T-helper 2 cell treated with Interferon-gamma antibody and Interleukin-4, amounts not matched to agents 5 μg/mL and 100 μg/mL, for 36 hours (primary cell): Measurements from ENCODE around the gene LIFR.

ENCODE experiments used
- DNase-seq: peaks from one replicate; pipeline ENCODE4 v3.0.0; 2021; ENCODE audit warnings: low spot score
- H3K27ac Mint-ChIP-seq: one replicate; pipeline ENCODE4 v1.8.0; 2021; ENCODE audit warnings: mild to moderate bottlenecking, mixed read lengths
- H3K27me3 Mint-ChIP-seq: one replicate; pipeline ENCODE4 v1.8.0; 2021; ENCODE audit warnings: low read depth, mixed read lengths
- H3K36me3 Mint-ChIP-seq: one replicate; pipeline ENCODE4 v1.8.0; 2021; ENCODE audit warnings: low read depth, mixed read lengths
- H3K4me1 Mint-ChIP-seq: one replicate; pipeline ENCODE4 v1.8.0; 2021; ENCODE audit warnings: low read depth, mixed read lengths
- H3K4me3 Mint-ChIP-seq: one replicate; pipeline ENCODE4 v1.8.0; 2022; ENCODE audit warnings: mild to moderate bottlenecking, moderate library complexity, mixed read lengths
- H3K9me3 Mint-ChIP-seq: one replicate; pipeline ENCODE4 v1.8.0; 2021; ENCODE audit warnings: mixed read lengths

LIFR gene

GRCh38 chr5:38451074-38451725 is 105.2 kb downstream of the LIFR start:
- Mint-ChIP-seq H3K4me1 (peaks cover 18% of the 10 kb centered on the region), H3K4me3 (no peak overlapping the region), H3K27me3 (peaks cover 81% of the 10 kb centered on the region), H3K27ac (no peak overlapping the region), H3K36me3 (no peaks in the 10 kb centered on the region), H3K9me3 (no peaks in the 10 kb centered on the region)
- no peak for DNase-seq

- H3K4me3 Mint-ChIP-seq: no peak overlapping the region
- H3K27me3 Mint-ChIP-seq: peaks cover 78% of the 10 kb centered on the region
- H3K36me3 Mint-ChIP-seq: no peaks in the 10 kb centered on the region
- no peaks in the 10 kb centered on the region for H3K9me3 Mint-ChIP-seq
- no peak for DNase-seq
- no peak overlapping the region for H3K27ac Mint-ChIP-seq
- H3K4me1 Mint-ChIP-seq: peaks cover 18% of the 10 kb centered on the region
Observed at GRCh38 chr5:38450627-38451026, 105.8 kb downstream of the LIFR start.

- H3K36me3 Mint-ChIP-seq: no peaks in the 10 kb centered on the region
- H3K4me1 Mint-ChIP-seq: peaks cover 14% of the 10 kb centered on the region
- no peaks in the 10 kb centered on the region for H3K9me3 Mint-ChIP-seq
- DNase-seq: no peak
- no peak overlapping the region for H3K4me3 Mint-ChIP-seq
- H3K27me3 Mint-ChIP-seq: peaks cover 74% of the 10 kb centered on the region
- no peak overlapping the region for H3K27ac Mint-ChIP-seq
Observed at GRCh38 chr5:38448568-38449350, 107.7 kb downstream of the LIFR start.

- Mint-ChIP-seq H3K27me3 (peaks cover 68% of the 10 kb centered on the region), H3K36me3 (no peaks in the 10 kb centered on the region), H3K4me3 (no peak overlapping the region), H3K27ac (no peak overlapping the region), H3K4me1 (peaks cover 4% of the 10 kb centered on the region), H3K9me3 (no peaks in the 10 kb centered on the region)
- DNase-seq: no peak
Observed at GRCh38 chr5:38447786-38448185, 108.7 kb downstream of the LIFR start.

- Mint-ChIP-seq H3K36me3 (no peaks in the 10 kb centered on the region), H3K4me1 (no peaks in the 10 kb centered on the region), H3K27me3 (peaks cover 61% of the 10 kb centered on the region), H3K4me3 (no peak overlapping the region), H3K27ac (no peak overlapping the region), H3K9me3 (no peaks in the 10 kb centered on the region)
- no peak for DNase-seq
Observed at GRCh38 chr5:38447056-38447455, 109.4 kb downstream of the LIFR start.

GRCh38 chr5:38446029-38446522 is 110.4 kb downstream of the LIFR start:
- Mint-ChIP-seq H3K4me3 (no peak overlapping the region), H3K4me1 (no peaks in the 10 kb centered on the region), H3K27me3 (peaks cover 58% of the 10 kb centered on the region), H3K36me3 (no peaks in the 10 kb centered on the region), H3K9me3 (no peaks in the 10 kb centered on the region), H3K27ac (no peak overlapping the region)
- no peak for DNase-seq

- peaks cover 52% of the 10 kb centered on the region for H3K27me3 Mint-ChIP-seq
- DNase-seq: no peak
Observed at GRCh38 chr5:38445374-38446028, 110.9 kb downstream of the LIFR start.

GRCh38 chr5:38443390-38443789 is 113.1 kb downstream of the LIFR start:
- no peak overlapping the region for H3K27ac Mint-ChIP-seq
- H3K4me3 Mint-ChIP-seq: no peak overlapping the region
- no peaks in the 10 kb centered on the region for H3K36me3 Mint-ChIP-seq
- peaks cover 37% of the 10 kb centered on the region for H3K27me3 Mint-ChIP-seq
- no peaks in the 10 kb centered on the region for H3K4me1 Mint-ChIP-seq
- no peak for DNase-seq
- H3K9me3 Mint-ChIP-seq: no peaks in the 10 kb centered on the region

More at GRCh38 chr5:38445374-38446028, 110.9 kb downstream of the LIFR start:
- H3K4me3 Mint-ChIP-seq: no peak overlapping the region
- no peaks in the 10 kb centered on the region for H3K36me3 Mint-ChIP-seq
- no peak overlapping the region for H3K27ac Mint-ChIP-seq
- H3K4me1 Mint-ChIP-seq: no peaks in the 10 kb centered on the region
- no peaks in the 10 kb centered on the region for H3K9me3 Mint-ChIP-seq

GRCh38 chr5:38442247-38442573 is 114.2 kb downstream of the LIFR start:
- DNase-seq: no peak
- Mint-ChIP-seq H3K36me3 (no peaks in the 10 kb centered on the region), H3K9me3 (no peaks in the 10 kb centered on the region), H3K4me1 (no peaks in the 10 kb centered on the region), H3K4me3 (no peak overlapping the region), H3K27me3 (peaks cover 29% of the 10 kb centered on the region), H3K27ac (no peak overlapping the region)

GRCh38 chr5:38441453-38442246 is 114.8 kb downstream of the LIFR start:
- DNase-seq: peak; percentile 67
- H3K9me3 Mint-ChIP-seq: no peaks in the 10 kb centered on the region
- H3K4me3 Mint-ChIP-seq: no peak overlapping the region
- peaks cover 25% of the 10 kb centered on the region for H3K27me3 Mint-ChIP-seq
- H3K4me1 Mint-ChIP-seq: no peaks in the 10 kb centered on the region
- no peaks in the 10 kb centered on the region for H3K36me3 Mint-ChIP-seq
- H3K27ac Mint-ChIP-seq: no peak overlapping the region

- Mint-ChIP-seq H3K27me3 (peaks cover 23% of the 10 kb centered on the region), H3K27ac (no peak overlapping the region)
- DNase-seq: no peak
Observed at GRCh38 chr5:38438757-38439156, 117.7 kb downstream of the LIFR start.

GRCh38 chr5:38434966-38435705 is 121.3 kb downstream of the LIFR start:
- Mint-ChIP-seq H3K4me3 (no peak overlapping the region), H3K27me3 (peaks cover 27% of the 10 kb centered on the region), H3K36me3 (no peaks in the 10 kb centered on the region), H3K27ac (no peak overlapping the region), H3K4me1 (no peaks in the 10 kb centered on the region), H3K9me3 (no peaks in the 10 kb centered on the region)
- DNase-seq: no peak

More at GRCh38 chr5:38438757-38439156, 117.7 kb downstream of the LIFR start:
- Mint-ChIP-seq H3K9me3 (no peaks in the 10 kb centered on the region), H3K36me3 (no peaks in the 10 kb centered on the region), H3K4me1 (no peaks in the 10 kb centered on the region), H3K4me3 (no peak overlapping the region)

- Mint-ChIP-seq H3K27me3 (peaks cover 27% of the 10 kb centered on the region), H3K4me1 (no peaks in the 10 kb centered on the region), H3K9me3 (no peaks in the 10 kb centered on the region), H3K4me3 (no peak overlapping the region), H3K36me3 (no peaks in the 10 kb centered on the region), H3K27ac (no peak overlapping the region)
- no peak for DNase-seq
Observed at GRCh38 chr5:38433160-38433861, 123.1 kb downstream of the LIFR start.
